ENCODE results near the gene CPA1.
"Not testable (repeated sequence)": the region's sequence is repeated elsewhere in the genome, so short reads cannot be mapped to it uniquely, and the experiment has no call there.

The CPA1 gene

GRCh38 chr7:130374507-130374906 is 5.8 kb upstream of the CPA1 start:
- DNase-seq (ENCODE audit: low spot score), result no peak

DNA sequence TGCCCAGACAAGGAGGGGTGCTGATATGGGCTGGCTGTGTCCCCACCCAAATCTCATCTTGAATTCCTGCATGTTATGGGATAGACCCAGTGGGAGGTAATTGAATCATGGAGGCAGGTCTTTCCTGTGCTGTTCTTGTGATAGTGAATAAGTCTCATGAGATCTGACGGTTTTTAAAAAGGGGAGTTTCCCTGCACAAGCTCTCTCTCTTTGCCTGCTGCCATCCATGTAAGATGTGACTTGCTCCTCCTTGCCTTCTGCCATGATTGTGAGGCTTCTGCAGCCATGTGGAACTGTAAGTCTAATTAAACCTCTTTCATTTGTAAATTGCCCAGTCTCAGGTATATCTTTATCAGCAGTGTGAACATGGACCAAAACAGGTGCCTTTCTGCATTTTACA is 3.8 kb upstream of the CPA1 start:
- DNase-seq (ENCODE audit: low spot score), result not testable (repeated sequence)

DNA sequence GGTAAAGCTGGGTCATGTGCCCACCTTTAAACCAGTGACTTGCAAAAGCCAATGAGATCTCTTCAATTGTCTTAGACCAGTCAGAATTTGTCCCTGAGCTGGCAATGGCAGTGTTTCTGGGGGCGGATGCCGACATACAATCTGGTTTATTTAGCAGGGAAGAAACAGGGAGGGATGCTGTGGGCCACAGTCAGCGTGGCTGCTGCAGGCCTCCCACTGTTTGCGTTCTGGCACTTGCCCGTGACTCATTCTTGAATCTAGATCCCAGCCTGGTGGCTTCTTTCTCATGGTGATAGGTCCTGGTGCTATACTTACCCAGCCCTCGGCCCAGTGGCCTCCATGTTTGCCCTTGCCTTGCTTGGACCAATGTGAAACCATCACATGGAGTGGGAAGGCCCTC is 3.1 kb upstream of the CPA1 start:
- no peak for DNase-seq (ENCODE audit: low spot score)

DNA sequence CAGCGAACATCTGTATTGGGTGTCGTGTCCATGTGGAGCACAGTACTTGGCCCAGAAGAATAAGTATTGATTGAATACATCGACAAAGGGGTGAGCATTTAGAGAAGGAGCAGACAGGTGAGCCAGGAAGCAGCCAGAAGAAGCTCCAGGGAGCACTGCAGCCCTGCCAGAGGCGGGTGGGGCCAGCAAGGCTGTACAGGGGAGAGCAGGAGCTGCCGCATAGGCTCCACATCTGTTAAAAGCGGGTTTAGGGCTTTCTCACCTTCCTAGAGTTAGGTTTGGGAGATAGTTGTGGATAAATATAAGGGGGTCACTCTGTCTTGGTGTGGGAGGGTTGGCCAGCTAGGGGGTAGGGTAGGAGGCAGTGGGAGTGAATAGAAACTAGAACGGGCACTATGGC is 1.3 kb upstream of the CPA1 start:
- DNase-seq (ENCODE audit: low spot score), result no peak

DNA sequence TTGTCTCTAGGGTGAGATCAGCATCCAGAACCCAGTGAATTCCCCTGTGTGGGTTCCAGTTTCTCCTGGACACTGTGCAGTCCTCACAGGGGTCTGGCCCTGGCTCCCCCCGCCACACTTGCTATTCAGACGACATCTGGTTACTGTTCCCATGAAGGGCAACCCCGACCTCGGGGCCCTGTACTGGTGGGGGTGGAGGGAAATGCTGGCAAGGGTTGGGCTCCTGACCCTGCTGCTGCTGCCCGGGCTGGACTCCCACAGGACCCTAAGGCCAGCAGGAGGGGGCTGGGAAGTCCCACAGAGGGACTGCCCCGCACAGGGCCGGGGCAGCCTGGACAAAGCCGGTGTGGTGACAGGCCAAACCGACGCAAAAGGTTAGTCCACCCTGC is 768 bp upstream of the CPA1 start:
- DNase-seq (ENCODE audit: low spot score), result no peak

DNA sequence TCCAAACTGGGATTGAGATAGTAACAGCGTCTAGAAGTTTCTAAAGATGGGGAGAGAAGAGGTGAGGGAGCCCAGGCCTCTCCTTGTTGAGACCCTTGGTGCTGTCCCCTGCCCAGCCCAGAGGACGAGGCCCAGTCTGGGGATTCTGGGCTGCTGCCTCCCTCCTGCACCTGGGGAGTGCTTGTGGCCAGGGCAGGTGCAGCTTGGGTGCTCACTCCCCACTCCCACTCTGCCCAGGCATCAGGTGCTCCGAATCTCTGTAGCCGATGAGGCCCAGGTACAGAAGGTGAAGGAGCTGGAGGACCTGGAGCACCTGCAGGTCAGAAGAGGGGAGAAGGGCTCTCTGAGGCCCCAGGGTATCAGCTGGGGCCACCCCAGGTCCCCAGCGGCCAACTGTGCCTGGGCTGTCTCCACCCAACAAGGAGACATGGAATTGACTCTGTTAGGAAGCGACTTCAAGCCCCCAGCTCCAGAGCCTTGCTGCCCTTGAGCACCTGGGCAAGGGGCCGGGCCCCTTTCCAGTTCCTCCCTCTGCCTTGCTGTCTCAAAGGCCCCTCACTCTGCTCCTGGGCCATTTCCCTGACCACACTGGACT is 664 bp downstream of the CPA1 start:
- no peak for DNase-seq (ENCODE audit: low spot score)

DNA sequence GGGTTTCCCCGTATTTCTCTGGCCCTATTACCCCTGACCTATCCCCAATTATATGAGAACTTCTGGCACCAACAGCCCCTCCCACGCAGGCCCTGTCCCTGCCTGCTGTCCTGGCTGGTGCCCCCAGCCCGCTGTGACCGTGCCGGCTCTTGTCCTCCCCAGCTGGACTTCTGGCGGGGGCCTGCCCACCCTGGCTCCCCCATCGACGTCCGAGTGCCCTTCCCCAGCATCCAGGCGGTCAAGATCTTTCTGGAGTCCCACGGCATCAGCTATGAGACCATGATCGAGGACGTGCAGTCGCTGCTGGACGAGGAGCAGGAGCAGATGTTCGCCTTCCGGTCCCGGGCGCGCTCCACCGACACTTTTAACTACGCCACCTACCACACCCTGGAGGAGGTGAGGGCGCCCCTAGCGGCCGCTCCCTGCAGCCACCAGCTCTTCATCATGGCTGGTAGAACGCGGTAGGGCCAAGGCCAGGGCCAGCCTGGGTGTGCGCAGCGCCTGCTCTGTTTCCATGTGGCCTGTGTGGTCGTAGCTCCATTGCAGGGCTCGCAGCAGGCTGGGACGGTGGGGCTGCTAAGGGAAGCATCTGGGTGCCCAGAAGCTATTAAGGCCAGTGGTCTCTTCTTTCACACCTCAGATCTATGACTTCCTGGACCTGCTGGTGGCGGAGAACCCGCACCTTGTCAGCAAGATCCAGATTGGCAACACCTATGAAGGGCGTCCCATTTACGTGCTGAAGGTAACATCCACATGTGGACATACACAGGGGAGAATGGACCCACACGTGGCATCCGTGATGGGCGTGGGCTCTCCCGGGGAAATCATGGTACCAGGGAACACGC is 1.4 kb downstream of the CPA1 start:
- DNase-seq (ENCODE audit: low spot score), result no peak

DNA sequence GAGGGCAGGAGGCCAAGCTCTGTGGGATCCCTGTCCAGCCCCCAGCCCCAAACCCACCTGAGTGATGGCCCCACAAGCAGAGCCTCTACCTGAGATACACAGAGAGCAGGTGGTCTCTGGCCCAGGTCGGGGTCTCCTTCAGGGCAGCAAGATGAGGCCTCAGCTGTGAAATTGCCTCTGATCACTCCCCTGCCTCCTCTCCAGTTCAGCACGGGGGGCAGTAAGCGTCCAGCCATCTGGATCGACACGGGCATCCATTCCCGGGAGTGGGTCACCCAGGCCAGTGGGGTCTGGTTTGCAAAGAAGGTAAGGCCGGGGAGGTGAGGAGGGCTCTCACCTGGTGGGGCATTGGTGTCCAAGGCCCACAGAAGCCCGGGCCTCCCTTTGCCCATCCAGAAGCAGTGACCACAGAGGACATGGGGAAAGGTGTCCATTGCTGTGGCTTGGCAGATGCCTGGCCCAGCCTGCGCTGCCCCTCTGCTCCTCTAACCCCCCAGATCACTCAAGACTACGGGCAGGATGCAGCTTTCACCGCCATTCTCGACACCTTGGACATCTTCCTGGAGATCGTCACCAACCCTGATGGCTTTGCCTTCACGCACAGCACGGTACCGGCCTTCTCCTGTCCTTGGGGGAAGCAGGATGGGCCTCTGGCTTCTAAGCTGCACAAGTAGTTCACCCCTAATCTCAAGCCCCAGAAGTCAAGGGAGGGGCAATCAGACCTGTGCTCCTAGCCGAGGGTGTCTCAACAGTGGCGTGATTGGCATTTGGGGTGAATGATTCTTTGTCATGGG is 3.1 kb downstream of the CPA1 start:
- DNase-seq (ENCODE audit: low spot score), result no peak

DNA sequence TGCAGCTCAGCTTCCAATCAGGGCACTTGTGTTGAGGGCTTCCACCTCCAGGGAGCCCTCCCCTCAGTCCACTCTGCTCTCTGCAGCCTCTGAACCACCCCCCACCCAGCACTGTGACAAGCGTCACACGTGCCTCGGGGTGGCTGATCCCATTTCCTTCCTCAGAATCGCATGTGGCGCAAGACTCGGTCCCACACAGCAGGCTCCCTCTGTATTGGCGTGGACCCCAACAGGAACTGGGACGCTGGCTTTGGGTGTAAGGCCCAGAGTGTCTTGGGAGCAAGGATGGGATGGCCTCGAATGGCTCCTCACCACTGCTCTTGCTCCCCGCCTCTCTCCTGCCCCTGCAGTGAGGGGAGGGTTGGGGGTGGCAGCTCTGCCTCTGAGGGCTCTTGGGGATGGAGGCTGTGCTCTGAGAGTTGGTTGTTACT is 4.1 kb downstream of the CPA1 start:
- DNase-seq (ENCODE audit: low spot score), result no peak

GRCh38 chr7:130384841-130385599 is 4.7 kb downstream of the CPA1 start:
- DNase-seq (ENCODE audit: low spot score), result no peak

DNA sequence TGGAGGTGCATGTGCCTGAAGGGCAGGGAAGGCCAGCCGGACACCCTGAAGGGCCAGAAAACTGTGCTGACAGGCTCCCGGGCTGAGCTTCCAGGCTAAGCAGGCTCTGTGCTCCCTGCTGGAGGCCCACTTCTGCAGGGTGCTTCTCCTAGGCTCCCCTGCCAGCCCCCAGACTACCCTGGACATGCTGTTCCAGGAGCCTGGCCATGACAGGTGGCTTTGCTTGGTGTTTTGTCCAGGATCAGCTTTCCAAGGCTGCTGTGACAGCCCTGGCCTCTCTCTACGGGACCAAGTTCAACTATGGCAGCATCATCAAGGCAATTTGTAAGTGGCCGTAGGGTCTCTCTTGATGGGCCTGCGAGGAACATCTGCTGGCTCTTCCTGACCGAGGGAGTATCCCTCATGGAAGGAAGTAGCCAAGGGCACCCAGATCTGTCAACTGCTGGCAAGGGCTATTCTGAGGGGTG is 5.3 kb downstream of the CPA1 start:
- DNase-seq (ENCODE audit: low spot score), result no peak

DNA sequence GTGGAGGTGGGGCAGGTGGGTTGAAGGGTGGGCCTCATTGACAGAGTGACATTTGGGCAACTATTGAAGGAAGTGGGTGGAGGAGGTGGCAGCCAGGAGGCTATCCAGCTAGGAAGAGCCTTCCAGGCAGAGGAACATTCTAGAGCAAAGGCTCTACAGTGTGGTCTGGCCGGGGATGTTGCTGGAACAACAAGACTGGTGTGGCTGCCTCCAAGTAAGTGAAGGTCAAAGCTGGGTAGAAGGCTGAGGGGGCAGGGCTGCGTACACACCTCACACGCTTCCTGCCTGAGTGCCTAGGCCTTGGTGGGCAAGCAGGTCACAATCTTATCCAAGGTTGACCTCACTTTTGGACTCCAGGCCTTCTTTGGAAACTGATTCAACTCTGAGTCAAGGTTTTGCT is 6.6 kb downstream of the CPA1 start:
- DNase-seq (ENCODE audit: low spot score), result no peak

GRCh38 chr7:130387306-130387627 is 7.0 kb downstream of the CPA1 start:
- no peak for DNase-seq (ENCODE audit: low spot score)

DNA sequence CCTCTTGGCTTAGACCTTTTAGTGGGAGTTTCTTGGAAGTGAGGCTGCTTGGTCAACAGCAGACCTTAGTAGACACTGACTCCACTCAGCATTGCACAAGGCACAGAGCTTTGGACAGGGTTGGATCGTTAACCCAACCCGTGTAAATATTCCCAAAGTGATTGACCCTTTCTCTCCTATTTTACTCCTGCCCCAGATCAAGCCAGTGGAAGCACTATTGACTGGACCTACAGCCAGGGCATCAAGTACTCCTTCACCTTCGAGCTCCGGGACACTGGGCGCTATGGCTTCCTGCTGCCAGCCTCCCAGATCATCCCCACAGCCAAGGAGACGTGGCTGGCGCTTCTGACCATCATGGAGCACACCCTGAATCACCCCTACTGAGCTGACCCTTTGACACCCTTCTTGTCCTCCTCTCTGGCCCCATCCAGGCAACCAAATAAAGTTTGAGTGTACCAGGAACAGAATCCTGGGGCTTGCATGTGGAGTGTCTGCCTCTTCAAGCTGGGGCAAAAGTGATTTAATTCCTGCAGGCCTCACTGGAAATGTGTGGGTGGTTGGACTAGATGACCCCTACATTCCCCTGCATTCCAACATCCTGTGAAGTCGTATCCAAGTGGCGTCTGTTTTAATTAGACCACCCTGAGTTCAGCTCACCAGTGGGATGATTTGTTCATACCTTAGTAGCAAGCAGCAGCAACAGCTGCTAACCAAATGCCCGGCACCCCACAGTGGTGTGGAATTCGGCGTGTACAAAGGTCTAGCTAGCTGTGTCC is 7.5 kb downstream of the CPA1 start:
- DNase-seq (ENCODE audit: low spot score), result no peak

- no peak for DNase-seq (ENCODE audit: low spot score)
These were observed 8.4 kb downstream of the CPA1 start for GRCh38 chr7:130388671-130389070.

- DNase-seq (ENCODE audit: low spot score), result no peak
These were observed 10.2 kb downstream of the CPA1 start for GRCh38 chr7:130390486-130390885.

DNA sequence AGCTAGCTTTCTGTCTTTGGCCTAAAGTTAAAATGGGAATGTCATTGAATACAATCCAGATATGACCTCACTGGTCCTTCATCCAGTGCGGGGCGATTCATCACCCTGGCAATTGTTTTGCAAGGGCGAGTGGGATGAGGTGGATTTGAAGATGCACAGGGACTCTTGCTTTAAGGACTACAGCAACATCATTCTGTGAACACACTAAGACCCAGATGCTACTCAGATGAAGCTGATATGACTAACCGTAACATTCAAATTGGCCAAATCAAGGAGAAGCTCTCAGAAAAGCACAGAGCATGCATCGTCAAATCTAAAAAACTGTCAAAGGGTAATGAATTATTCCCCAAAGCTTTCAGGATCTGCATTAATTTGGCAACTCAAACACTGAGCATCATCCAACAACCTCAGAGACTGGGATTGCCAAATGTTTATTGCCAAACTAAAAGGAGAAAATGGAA is 12.8 kb downstream of the CPA1 start:
- DNase-seq (ENCODE audit: low spot score), result no peak

GRCh38 chr7:130393841-130394411 is 13.6 kb downstream of the CPA1 start:
- no peak for DNase-seq (ENCODE audit: low spot score)

DNA sequence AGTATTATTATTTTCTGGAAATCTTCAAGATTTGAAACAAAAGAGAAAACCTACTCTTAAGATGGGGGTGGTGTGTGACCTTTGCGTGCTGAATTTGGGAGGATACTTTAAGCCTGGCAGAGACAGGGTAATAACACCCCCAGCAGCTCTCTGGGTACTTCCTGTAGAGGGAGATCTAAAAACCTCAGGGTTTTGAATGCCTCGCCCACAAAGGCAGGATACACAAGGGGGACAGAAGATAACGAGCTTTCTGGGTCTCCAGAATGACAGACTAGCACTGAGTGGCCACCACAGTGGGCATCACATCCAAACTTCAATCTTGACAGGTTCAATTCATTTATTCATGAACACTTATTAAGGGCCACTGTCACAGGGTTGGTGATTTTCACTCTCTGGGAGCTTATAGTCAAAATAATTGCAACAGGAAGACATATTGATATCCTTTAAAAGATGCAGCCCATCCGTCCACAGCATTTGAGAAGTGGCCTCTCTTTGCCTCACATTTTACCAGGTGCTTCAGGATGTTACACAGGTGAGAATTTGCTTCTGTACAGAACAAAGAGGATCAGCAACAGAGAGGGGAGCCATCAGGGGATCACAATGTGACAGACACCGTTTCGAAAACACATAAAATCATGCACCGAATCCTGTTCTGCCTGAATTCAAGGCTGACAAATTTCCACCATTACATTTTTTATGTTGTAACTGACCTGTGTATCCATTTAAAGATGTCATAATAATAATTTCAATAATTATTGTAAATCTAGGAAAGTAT is 14.3 kb downstream of the CPA1 start:
- DNase-seq (ENCODE audit: low spot score), result peak; percentile 32

DNA sequence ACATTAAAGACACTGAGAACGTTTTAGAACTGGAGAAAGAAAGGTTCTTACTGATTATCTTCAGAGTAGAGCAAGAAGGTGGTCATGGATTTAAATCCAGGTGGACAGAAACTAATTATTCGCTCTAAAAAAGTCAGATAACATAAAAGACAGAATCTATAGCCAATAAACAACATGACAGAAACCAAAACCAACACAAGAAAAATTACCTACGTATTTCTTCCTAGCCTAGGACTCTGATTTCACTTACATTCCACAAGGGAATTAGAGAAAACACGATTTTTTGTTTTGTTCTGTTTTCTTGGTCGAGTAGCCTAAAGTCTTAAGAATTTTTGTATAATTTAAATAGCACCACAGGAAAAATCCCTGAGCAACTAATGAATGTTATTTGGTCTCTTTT is 15.1 kb downstream of the CPA1 start:
- DNase-seq (ENCODE audit: low spot score), result no peak
